Measurements from ENCODE around the gene ZFYVE26.

The ZFYVE26 gene

DNA sequence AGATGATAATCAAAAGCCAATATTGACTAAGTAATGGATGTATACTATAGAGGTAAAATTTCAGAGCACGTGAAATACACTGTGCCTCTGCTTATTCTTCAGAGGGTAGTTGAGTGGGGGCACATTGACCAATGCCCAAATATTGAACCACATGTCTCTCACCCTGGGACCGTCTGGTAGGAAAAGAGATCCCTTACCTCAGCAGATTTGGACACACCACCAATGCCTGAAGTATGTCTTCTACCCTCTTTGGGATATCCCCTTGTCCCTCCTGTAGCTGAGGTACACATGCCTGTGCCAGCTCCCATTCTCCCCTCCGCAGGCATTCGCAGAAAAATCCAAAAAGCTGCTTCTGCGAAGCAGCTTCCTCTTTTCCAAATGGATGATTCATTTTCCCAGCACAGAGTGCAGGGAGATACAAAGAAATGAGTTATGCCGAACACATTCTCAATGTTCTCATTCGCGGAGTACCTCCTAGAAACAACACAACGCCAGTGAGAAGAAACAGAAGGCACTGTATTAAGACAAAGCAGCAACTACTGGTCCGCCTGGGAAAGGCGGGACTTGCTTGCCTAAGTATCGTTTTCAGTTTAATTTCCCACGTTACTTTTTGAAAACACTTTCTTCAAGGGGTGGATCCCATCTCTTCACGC lies 691 bp downstream of the ZFYVE26 start:
- no peak for DNase-seq

DNA sequence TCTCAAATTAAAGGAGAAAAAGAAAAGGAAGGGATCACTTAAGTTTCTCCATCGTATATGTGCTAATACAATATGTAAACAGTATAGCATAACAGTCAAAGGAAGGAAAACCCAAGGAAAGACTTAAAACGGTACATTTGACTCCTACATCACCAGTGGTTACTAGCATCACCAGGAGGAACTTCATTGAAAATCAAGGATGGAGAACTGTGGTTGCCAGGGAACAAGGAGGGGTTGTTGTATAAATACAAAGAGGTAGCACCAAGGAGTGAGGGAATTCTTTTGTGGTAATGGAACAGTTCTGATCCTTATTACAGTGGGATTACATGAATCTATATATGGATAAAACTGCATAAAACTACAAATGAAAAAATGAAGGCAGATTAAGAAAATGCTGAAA lies 1.6 kb downstream of the ZFYVE26 start:
- no peak for DNase-seq

DNA sequence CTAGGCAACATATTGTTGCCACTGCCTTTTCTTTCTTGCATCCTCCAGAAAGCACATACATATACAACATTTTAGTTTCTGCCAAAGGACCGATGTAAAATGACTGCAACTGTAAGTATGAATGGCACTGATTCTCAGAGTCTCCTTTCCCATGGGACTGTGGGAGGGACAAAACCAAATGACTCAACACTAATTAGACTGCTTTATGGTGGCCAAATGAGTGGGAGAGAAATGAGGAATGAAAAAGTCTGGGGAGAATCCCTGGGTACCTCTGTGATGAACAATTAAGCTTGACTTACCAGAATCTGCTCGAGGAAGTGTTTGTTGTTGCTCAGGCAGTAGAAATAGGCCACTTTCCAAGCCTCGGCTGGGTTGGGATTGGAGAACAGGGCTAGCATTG lies 10.1 kb downstream of the ZFYVE26 start:
- DNase-seq, result no peak

DNA sequence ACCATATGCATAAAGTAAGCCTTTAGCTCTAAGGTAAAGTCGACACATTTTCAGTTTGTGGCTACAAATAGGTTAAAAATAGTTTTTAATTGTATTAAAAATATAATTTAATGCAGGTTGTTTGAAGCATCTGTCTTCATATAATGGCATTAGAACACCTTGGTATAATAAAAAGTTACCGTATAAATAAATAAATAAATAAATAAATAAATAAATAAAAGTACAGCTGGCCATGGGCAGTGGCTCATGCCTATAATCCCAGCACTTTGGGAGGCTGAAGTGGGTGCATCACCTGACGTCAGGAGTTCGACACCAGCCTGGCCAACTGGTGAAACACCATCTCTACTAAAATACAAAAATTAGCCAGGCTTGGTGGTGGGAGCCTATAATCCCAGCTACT lies 15.6 kb downstream of the ZFYVE26 start:
- no peak for DNase-seq

DNA sequence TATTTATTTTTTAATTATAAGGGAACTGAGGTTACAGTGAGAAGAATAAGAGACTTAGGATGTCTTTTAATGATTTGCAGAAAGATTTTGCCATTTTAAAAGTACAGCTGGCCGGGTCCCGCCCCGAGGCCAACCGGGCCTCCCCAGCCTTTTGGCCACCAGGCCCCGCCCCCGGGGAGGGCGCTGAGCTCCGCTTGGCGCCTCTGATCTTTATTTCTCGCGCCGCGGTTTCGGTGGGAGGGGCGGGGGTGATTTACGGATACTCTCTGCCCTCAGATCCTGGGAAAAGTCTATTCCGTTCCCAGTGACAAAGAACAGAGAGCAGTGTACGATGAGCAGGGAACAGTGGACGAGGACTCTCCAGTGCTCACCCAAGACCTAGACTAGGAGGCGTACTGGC lies 17.7 kb downstream of the ZFYVE26 start:
- no peak for DNase-seq

DNA sequence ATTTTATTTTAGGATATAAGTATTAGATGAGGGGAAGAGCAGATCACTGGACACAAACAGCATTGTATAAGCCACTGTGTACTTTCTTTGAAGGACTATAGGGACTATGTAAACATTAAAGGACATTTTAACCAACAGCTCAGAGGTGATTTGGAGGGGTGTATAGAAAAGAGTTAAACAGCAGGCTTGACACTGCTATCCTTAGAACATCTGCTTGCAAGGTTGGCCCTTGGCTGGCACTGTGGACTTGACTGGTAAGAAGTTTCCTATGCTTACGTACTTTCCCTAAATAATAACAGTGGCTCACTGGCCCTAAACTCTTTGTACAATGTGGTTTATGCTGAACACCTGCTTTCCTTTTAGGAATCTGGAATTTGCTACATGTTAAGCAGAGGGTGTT lies 28.7 kb downstream of the ZFYVE26 start:
- DNase-seq, result no peak

DNA sequence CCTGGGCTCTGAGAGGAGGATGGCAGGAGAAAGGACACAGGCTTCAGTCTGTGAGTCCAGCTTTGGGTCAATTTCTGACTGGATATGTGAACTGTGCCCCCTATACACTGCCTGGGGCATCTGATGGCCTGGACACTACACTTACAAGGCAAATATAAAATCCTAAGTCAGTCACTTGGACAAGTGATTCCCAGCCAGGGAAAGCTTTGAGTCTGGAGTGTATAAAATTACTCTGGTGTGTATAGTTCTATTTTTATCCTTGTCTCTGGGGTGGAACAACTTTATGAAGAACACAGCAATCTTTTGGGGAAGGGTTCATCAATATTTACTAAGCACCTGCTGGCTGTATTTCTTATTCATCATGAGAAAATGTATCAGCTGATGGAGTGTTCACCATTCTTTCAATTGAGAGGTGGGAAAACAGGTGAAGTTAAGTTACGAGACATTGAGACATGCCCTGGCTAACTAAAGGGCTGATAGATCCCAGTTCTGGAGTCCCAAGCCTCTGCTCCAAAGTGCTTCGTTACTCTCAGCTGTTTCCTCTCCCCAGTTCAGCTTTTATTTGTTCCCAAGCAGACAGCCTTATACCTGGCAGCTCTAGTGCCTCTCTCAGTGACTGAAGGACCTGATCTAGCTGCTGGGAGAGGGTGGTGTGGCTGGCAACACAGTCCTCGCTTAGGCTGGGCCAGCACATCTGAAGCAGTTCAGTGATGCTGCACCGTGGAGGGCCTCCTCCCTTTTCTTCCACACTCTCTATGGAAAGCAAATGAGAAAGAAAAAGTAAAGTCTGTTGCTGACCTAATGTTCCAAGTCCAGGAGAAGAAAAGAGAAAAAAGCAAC lies 30.9 kb downstream of the ZFYVE26 start:
- DNase-seq, result no peak

DNA sequence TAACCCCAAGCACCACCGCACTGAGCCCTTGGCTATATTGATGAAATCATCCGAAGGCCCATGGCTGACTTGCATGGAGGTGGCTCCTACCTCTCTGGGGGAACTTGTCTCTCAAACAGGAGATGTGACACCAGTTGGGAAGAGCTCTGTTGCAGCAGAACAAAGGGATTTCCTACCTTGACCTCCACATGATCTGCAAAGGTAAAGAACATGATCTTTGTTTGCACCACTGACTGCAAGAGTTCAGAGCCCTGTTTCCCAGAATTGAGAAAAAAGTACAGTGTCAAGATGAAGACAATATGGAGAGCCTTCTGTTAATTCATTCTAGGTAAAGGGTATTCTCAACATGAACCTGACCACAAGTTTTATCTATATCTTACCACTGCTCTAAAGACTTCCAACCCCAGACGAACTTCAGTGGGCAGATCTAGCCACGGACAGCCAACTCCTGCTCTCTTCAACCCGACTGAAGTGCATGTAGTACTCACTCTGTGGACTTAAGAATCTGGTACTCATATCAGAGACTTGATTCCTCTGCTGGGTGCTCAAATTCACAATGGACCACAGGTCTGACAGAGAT lies 32.1 kb downstream of the ZFYVE26 start:
- no peak for DNase-seq

DNA sequence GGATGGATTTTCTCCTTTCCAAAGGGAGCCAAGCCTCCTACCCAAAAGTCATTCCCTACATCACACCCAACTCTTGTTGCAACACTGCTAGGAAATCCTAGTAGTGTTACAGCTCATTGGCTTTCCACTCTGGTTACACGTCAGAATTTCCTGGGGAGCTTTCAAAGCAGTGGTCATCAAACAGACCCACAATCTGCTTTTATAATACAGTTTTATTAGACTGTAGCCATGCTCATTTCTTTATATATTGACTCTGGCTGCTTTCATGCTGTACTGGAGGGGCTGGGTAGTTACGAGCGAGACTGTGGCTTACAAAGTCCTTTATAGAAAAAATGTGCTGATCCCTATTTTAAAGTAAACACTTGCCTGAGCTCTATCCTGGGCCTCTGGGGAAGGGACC lies 34.3 kb downstream of the ZFYVE26 start:
- DNase-seq, result no peak

DNA sequence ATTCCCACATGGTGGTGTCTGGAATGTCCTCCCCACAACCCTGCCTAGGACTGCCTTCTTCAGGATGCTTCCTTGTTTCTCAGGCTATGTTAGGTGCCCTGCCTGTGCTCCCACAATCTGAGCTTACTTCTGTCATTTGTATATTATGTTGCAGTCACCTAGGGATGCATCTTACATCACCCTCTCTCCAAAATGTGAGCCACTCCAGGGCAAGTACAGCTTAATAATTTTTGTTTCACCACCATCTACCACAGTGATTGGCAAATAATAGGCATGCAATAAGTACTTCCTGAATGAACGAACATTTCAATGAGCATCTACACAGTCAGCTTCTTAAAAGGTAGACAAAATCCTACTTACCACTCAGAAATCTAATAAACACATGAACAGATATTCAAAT lies 37.6 kb downstream of the ZFYVE26 start:
- no peak for DNase-seq

DNA sequence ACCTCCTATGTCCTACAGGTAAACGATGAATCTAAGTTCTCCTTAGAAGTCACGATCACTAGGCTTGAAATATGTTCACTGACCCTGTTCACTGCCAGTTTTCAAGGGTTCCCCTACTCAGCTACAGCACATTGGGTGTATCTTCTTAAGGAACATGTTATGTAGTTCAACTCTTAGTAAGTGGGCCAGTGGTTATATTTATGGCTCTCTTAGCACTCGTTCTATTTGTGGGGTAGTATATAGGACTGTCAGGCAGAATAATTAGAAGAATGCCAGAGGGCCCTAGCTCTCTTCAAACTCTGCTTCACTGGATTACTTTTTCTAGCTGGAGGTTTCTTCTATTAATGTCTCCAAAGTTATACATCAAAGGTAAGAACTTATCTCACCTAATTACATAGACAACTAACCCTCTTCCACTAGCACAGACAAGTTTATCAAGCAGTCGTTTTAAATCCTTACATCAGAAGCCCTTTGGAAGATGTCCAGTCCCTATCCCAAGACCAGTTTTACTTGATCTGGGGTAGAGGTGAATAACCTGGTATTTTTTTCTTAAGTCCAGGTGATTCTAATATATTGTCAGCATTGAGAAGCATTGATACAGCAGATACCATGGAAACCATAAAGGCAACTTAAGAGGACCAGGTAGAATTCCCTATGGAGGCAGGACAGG lies 39.6 kb downstream of the ZFYVE26 start:
- no peak for DNase-seq

DNA sequence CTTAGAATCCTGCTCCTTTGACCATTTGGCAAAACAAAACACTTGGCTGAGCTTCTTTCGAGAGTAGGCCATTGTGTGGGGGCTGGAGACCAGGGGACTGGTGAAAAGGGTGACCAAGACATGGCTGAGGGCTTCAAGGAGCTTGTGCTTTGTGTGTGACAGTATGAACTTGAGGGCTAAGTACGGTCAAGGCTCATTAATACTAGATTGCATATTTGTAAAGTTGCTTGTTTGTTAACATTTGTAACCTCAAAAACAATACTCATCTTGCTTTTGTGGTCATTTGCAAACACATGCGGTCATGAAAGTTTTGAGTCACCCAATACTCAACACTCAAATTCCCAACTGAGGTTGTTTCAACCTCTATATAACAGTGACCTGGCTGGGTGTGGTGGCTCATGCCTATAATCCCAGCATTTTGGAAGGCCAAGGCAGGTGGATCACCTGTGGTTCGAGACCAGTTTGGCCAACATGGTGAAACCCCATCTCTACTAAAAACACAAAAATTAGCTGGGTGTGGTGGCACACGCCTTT lies 42.5 kb downstream of the ZFYVE26 start:
- DNase-seq, result no peak

DNA sequence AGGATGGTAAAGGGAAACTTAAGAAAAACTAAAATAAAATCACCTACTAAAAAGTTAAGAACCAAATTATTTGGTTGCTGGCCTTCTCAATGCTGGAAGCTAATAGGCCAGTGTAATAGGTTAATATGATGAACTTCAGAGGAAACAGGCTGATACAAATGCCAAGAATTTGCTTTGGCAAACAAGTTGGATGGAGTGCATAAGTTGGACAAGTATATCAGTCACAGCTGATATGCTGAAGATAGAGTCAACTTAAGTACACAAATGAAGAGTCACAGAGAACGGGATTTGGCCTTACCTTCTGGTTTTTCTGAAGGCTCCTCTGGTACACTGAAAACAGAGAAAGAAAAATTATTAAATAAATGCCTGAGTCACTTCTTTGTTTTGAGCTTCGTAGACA lies 48.2 kb downstream of the ZFYVE26 start:
- DNase-seq, result no peak

DNA sequence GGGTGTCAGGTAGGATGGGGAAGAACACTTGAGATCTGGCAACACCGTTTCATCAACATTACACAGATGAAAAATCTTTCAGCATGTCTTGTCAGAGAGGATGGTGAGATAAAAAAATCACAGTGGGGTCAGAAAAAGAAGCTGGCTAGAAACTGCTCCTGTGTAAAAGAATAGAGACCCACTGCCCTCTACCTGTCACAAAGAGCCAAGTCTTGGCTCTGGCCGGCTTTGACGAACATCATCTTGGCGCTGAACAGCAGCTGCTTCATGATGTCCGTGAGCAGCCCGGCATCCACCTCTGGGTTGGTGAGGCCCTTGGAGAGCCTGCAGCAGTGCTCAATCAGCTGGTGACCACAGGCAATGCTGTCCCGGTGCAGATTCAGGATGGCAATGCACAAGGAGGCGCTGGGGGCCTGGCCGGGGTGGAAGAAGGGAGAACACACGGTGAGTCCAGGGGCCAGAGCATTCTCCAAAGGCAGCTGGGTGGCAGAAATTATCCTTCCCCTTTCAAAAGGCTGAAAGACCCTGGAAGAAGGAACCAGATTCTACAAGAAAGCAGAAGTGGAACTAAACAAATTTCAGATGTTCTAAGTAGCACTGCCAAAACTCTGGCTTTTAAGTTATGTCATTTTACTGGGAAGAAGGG lies 50.2 kb downstream of the ZFYVE26 start:
- DNase-seq, result no peak

DNA sequence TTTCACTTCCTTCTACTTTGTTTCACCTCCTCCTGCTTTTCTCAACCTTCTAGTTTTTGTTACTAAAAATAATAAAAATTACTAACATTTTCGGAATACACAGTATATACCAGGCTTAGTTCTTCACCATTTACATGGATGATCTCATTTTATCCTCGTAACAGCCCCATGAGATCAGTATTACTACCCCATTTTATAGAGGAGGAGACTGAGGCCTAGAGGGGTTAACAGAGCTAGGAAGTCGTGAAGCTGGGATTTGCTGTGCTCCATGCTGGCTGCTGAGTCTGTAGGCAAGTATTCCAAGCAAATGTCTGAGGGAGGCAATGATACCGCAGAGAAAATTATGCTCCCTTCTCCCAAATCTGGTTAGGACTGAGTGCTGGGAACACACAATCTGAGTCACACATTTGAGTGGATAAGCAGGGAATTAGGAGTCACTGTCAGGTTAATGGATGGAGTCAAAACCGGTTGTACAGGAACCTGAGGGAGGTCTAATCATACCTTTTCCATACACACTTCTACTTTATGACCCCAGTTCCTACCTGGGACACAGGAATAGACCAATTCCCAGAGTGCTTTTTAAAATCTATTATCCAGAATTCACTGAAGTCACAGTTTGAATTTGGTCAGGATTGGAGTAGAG lies 51.1 kb downstream of the ZFYVE26 start:
- DNase-seq, result no peak

DNA sequence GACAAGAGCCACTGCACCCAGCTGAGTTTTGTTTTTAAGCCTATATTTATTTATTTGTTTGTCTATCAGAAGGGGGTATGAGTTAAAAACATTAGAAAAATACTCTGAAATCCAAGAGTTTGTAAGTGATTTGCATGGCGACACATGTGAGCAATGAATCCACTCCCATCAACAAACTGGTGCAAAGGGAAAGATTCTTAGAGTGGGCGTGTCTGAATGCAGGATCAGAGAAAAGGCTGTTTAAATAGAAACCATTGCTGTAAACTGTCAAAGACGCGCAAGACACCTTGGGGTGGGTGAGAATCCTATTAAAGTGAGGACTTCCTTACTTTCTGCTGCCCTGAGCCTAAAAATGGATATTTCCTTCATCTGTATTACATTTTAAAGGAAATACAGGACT lies 51.9 kb downstream of the ZFYVE26 start:
- DNase-seq, result no peak

DNA sequence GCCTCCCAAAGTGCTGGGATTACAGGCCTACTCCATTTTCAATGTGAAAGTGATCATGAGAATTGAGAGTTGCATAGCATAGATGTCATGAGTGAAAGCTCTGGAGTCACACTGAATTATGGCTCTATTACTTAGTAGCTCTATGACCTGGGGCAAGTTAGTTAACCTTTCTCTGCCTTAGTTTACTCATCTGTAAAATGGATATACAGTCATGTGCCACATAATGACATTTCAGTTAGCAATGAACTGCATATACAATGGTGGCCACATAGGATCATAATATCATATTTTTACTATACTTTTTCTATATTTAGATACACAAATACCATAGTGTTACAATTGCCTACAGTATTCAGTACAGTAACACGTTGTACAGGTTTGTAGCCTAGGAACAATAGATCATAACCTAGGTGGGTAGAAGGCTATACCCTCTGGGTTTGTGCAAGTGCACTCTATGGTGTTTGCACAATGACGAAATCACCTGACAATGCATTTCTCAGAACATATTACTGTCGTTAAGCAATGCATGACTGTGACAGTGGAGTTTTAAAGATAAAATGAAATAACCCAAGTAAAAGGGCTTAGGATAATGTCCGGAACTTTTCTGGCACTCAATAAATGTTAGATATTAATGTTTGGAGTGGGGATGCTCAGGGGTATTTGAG lies 53.1 kb downstream of the ZFYVE26 start:
- DNase-seq, result no peak

DNA sequence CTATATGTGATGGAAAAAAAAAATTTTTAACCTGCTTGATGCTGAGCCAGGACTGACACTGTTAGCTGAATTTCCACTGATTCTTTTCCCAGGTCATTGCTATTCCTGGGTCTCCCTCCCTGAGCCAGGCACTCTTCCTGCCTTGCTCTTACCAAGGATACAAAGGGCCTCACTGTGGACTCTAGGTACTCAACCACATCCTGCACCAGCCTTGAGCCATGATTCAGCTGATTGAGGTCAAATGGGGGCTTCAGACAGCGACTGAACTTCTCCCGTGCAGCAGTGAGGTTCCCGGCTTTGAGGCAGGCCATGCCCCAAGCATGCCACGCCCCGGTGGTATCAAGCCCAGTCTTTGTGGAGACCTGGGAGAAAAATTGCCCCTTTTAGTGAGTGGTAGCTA lies 54.3 kb downstream of the ZFYVE26 start:
- DNase-seq, result no peak

DNA sequence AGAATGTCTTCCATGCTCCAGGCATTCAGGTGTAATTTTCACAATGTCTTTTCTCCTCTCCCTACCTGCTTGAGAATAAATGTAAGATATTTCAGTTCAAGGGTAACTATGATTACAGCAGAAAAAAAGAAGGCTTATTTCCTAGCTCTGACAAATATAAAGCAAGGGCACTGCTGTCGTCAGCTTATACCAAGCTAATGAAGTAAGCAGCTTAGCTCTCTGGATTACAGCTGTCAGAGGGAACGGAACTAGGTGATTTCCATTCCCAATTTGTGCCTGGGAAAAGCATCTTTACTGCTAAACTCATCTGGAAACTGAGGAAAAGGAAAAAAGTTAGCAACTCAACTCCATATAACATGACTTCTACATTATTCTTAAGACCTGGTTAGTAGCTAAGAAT lies 56.5 kb downstream of the ZFYVE26 start:
- no peak for DNase-seq

DNA sequence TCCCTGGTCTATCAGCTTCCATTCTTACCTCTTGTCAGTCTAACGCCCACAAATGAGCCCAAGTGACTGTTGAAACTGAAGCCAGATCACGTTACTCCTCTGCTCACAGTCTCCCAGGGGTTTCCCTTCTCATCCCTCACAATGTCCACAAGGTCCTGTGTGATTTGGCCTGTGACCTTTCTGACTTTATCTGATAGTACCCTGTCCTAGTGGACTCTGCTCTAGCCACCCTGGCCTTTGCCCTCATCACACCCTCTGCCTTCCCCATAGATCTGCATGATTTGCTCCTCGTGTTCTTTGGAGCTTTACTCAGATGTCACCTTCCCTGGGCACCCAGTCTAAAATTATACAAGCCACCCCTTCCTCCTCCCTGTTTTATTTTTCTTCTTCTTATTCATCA lies 59.2 kb downstream of the ZFYVE26 start:
- DNase-seq, result no peak

DNA sequence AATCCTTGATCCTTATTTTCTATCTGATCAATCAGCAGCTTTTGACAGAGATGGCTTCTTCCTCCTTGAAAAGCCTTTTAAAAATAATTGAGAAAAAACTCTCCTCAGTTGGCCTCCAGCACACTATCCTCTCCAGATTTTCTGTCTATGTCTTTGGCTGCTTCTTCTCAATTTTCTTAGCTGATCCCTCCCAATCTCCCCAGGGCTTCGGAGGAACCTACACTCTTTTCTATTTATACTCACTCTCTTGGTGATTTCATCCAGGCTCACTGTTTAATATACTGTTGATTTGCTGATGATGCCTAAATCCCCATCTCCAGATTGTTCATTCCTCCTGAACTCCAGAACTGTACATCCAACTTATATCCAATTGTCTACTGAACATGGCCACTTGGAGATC lies 59.9 kb downstream of the ZFYVE26 start:
- no peak for DNase-seq

All from activated CD4-positive, alpha-beta T cell treated with anti-CD3 and anti-CD28 coated beads, Interleukin-2, amount 50 U/mL, for 48 hours (primary cell).